ENCODE results near the gene EML1.

The EML1 gene

DNA sequence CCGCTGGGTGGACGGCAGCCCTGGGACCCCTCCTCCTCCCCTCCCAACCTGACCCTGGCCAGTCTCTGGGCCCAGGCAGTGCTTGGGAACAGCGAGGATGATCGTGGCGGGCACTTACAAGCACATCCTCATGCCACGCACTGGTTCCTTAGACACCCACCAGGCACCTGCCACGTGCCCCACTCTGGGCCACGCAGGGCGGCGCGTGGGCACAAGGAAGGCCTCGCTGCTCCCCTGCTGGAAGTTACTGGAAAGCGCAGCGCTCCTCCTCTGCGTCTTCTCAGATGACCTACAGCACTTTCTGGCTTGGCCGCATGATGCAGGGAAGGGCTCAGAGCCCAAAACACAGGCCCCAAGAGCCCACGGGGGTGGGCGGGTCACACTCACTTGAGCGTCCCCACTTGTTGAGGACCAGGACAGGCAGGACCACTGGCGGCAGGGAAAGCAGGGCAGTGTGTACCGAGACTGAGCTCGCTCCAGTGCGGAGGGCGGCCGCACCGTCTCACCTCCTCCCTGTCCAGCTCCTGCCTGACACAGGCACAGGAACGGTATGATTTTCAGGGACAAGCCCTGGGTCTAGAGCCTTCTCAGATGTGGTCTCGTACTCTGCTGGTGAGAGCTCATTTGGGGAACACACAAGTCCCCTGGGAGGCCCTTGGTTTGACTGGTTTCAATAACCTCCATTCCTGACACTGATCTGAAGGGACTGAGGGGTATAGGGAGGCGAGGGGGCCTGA lies 143.7 kb downstream of the EML1 start:
- no peak for DNase-seq (ENCODE audit: low read depth in 2 of 2)
- H3K4me3 ChIP-seq (replicated peaks in 1 of 2; ENCODE audit: low read depth in 2 of 2, low read length in 2 of 2) = no peak overlapping the region
- TF ChIP-seq, protein P1, sequence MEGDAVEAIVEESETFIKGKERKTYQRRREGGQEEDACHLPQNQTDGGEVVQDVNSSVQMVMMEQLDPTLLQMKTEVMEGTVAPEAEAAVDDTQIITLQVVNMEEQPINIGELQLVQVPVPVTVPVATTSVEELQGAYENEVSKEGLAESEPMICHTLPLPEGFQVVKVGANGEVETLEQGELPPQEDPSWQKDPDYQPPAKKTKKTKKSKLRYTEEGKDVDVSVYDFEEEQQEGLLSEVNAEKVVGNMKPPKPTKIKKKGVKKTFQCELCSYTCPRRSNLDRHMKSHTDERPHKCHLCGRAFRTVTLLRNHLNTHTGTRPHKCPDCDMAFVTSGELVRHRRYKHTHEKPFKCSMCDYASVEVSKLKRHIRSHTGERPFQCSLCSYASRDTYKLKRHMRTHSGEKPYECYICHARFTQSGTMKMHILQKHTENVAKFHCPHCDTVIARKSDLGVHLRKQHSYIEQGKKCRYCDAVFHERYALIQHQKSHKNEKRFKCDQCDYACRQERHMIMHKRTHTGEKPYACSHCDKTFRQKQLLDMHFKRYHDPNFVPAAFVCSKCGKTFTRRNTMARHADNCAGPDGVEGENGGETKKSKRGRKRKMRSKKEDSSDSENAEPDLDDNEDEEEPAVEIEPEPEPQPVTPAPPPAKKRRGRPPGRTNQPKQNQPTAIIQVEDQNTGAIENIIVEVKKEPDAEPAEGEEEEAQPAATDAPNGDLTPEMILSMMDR (IDR thresholded peaks at IDR 0.05; ENCODE audit: low read depth, low read length) = no peak

GRCh38 chr14:99937475-99938244 lies 144.4 kb downstream of the EML1 start:
- H3K4me3 ChIP-seq (replicated peaks in 1 of 2; ENCODE audit: low read depth in 2 of 2, low read length in 2 of 2) = no peak overlapping the region
- no peak for DNase-seq (ENCODE audit: low read depth in 2 of 2)
- TF ChIP-seq, protein P1 (IDR thresholded peaks at IDR 0.05; ENCODE audit: low read depth, low read length) = no peak

DNA sequence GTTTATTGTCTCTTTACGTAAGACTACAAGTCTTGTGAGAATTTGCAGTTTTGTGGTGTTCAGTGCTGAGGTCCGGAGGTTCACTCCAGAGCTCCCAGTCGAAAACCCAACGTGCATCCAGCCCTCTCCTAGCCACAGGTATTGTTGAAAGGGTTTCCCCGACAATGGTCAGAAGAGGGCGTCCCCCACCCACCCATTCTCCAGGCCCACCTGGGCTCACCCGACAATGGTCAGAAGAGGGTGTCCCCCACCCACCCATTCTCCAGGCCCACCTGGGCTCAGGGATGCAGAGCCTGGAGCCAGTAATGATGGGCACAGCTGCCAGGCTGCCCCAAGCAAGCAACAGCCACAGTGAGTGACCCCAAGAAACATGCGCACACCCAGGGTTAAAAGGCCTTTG lies 145.2 kb downstream of the EML1 start:
- no peak overlapping the region for H3K4me3 ChIP-seq (replicated peaks in 1 of 2; ENCODE audit: low read depth in 2 of 2, low read length in 2 of 2)
- TF ChIP-seq, protein P1 (IDR thresholded peaks at IDR 0.05; ENCODE audit: low read depth, low read length) = no peak

GRCh38 chr14:99938896-99939295 lies 145.7 kb downstream of the EML1 start:
- TF ChIP-seq, protein P1 (IDR thresholded peaks at IDR 0.05; ENCODE audit: low read depth, low read length) = no peak
- H3K4me3 ChIP-seq (replicated peaks in 1 of 2; ENCODE audit: low read depth in 2 of 2, low read length in 2 of 2) = no peak overlapping the region
- DNase-seq (ENCODE audit: low read depth in 2 of 2) = no peak

More for the DNA sequence above, 145.2 kb downstream of the EML1 start:
- no peak for DNase-seq (ENCODE audit: low read depth in 2 of 2)

- no peak overlapping the region for H3K4me3 ChIP-seq (replicated peaks in 1 of 2; ENCODE audit: low read depth in 2 of 2, low read length in 2 of 2)
- TF ChIP-seq, protein P1 (IDR thresholded peaks at IDR 0.05; ENCODE audit: low read depth, low read length) = no peak
- no peak for DNase-seq (ENCODE audit: low read depth in 2 of 2)
Observed at GRCh38 chr14:99939421-99939820, 146.2 kb downstream of the EML1 start.

GRCh38 chr14:99940064-99940463 lies 146.9 kb downstream of the EML1 start:
- H3K4me3 ChIP-seq (replicated peaks in 1 of 2; ENCODE audit: low read depth in 2 of 2, low read length in 2 of 2) = no peak overlapping the region

More at GRCh38 chr14:99940064-99940463, 146.9 kb downstream of the EML1 start:
- no peak for DNase-seq (ENCODE audit: low read depth in 2 of 2)
- TF ChIP-seq, protein P1 (IDR thresholded peaks at IDR 0.05; ENCODE audit: low read depth, low read length) = no peak

All from cardiac fibroblast (primary cell).